Astrocyte of the cerebellum (primary cell): ENCODE data around the gene KCNJ6.

Source experiments
- DNase-seq: peaks from one replicate; pipeline ENCODE4 v3.0.0-alpha.2; 2011; ENCODE audit warnings: low read depth
- H3K4me3 ChIP-seq: 2 replicates; pipeline ENCODE4 v1.5.1; 2011; ENCODE audit warnings: mild to moderate bottlenecking, low read depth, low read length, moderate library complexity
- in situ Hi-C: cut with HindIII; loops from 2 replicates; pipeline ENCODE4 v1.10.0; 2017; ENCODE audit warnings: low sequenced_read_pairs
- TF ChIP-seq, protein P1 (sequence below): IDR thresholded peaks from 2 replicates; pipeline ENCODE4 v1.5.1; 2012; ENCODE audit warnings: low read length, low read depth, moderate library complexity, mild to moderate bottlenecking; ENCODE audit errors: missing control alignments

Gene KCNJ6

DNA sequence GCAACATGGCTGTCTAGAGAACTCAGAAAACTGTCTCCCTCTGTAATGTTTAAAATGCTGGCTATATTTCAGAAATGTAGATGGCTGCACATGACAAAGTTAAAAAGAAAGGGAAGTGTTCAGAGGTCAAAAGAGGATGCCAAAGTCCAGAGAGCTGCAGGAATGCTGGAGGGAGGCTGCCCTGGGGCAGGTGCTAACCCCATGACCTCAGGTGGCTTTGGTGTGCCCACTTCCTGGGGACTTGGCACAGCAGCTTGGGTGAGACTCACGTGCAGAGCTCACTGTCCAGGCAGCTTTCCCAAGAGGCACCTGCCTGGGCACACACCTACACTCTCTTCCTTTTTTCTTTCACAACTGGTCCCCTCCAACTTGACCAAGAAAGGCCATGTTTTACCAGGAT is 256.4 kb downstream of the KCNJ6 start:
- no peak overlapping the region for H3K4me3 ChIP-seq
- TF ChIP-seq, protein P1, sequence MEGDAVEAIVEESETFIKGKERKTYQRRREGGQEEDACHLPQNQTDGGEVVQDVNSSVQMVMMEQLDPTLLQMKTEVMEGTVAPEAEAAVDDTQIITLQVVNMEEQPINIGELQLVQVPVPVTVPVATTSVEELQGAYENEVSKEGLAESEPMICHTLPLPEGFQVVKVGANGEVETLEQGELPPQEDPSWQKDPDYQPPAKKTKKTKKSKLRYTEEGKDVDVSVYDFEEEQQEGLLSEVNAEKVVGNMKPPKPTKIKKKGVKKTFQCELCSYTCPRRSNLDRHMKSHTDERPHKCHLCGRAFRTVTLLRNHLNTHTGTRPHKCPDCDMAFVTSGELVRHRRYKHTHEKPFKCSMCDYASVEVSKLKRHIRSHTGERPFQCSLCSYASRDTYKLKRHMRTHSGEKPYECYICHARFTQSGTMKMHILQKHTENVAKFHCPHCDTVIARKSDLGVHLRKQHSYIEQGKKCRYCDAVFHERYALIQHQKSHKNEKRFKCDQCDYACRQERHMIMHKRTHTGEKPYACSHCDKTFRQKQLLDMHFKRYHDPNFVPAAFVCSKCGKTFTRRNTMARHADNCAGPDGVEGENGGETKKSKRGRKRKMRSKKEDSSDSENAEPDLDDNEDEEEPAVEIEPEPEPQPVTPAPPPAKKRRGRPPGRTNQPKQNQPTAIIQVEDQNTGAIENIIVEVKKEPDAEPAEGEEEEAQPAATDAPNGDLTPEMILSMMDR: no peak
- DNase-seq: no peak
- in situ Hi-C loops: no loop called here

DNA sequence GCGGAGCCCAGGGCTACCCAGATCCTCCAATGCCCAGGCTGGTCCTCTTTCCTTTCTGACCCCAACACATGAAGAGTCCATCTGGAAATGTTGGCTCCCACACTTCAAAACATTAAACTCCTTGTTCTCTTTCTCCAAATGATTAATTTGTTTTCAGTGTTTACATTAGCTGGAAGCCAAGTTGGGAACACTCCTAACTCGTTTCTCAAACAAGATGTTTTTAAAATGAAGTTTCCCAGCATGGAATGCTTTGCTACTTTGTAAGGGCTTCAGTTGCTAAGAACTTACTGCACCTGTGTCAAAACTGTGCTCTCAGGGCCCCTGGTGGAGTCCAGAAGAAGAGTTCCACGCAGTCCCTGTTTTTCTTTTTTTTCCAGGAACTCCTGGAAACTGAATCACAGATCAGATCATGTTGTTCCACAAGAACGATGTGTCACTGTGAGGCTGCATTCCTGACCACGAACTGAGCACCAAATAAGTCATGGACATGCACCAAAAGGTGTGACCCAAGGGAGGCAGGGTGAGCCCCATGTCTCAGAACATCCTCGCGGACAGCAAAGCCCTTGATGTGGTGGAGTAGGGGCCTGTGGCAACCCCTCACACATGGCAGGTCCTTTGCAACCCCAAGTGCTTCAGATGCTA is 257.3 kb downstream of the KCNJ6 start:
- in situ Hi-C loops: no loop called here
- TF ChIP-seq, protein P1: peak; percentile 40
- no peak overlapping the region for H3K4me3 ChIP-seq
- peak; percentile 49 for DNase-seq

DNA sequence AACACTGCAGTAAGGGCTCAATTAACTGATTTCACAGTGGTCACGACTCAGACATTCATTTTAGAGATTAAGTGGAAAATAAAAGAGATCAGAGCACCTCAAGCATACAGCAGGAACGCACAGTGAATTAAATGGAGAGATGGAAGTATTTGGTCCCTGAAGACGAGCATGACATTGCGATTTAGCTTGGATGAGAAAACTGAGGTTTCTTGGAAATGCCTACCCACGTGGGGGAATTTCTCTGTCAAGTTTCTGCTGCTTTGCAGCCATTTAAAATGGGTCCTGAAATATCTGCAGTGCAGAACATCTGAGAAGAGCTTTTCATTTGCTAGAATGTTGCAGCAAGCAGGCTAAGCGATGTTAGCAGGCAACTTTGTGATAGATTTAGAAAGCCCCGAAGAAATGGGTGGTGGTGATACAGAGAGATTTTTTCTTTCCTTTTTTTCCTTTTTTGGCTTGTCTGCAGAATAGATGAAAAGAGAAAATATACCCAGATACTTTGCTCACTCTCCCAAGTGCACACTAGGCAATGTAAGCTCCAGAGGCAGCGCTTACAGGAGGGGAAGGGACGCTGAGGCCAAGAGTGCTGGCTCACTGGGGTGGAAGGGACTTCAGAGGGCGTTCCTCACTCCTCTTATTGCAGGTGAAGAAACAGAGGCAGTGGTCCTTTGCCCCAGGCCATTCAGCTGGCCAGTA is 258.0 kb downstream of the KCNJ6 start:
- TF ChIP-seq, protein P1: no peak
- DNase-seq: peak; percentile 11
- no peak overlapping the region for H3K4me3 ChIP-seq
- in situ Hi-C loops: no loop called here

DNA sequence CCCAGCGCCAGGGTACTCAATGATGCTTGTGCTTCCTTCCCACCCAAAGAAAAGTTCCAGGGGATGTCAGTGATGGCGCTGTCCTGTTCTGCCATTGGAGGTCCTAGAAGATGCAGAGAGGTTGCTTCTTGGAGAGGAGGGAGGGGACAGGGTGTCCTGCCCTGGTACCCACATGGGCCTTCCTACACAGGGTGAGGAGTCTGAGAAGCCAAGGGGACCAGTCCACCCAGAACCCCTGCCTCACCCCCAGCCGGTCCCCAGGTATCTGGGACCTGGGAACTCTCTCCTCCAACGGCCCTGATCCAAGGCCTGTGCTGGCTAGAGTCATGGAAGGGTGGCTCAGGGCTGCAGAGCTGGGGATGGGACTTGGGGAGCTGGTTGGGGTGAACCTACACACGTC is 259.4 kb downstream of the KCNJ6 start:
- in situ Hi-C loops: no loop called here
- TF ChIP-seq, protein P1: no peak
- H3K4me3 ChIP-seq: no peak overlapping the region
- DNase-seq: no peak

DNA sequence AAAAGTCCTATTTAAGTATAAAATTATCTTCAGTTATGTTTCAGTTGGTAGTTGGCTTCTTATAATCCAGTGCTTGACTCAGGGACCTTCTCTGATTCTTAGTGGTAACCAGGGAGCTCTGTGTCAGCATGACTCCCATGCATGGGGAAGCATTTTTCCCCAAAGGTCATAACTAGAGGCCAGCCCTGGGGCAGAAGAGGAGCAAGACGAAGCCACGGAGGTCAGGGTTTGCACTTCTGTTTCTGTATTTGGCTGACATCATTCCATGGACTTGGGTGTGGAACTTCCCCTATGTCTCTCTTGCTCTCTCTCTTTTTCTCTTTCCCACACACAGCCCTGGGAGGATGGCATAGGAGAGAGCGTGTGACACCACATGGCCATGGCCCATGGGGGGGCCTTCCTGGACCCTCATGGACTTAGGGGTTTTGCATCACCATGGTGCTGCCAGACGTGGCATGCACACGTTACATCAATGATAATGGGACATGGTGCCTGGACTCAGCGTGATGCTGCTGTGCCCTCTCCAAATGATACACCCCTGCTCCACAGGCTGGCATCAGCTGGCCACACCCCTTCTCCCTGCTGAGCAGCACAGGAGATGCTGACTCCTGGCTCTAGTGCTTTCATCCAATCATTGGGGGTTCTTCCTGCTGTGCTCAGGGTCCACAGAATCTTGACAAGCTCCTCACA is 260.5 kb downstream of the KCNJ6 start:
- TF ChIP-seq, protein P1: no peak
- in situ Hi-C loops: no loop called here
- no peak for DNase-seq

DNA sequence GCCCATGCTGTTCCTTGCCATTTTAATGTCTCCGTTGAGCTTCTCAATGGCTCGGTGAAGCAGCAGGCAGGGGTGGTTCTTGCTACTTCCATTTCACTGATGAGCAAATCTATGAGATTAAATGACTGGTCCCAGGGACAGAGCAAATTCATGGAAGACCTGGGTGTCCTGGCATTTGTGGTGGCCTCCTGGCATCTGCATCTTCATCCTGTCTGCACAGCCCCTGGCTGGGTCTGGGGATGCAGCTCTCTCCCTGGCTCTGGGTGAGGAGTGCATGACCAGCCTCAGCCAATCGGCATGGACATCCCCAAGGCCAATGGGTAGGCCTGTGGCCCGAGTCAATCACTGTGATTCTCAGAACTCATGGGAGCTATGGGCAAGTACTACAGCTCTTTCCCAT is 261.7 kb downstream of the KCNJ6 start:
- no peak for DNase-seq
- in situ Hi-C loops: no loop called here
- TF ChIP-seq, protein P1: no peak
- H3K4me3 ChIP-seq: no peak overlapping the region

More for the DNA sequence above, 260.5 kb downstream of the KCNJ6 start:
- no peak overlapping the region for H3K4me3 ChIP-seq
